ENCODE measurements around the gene THBS1. TPM values are rescaled to one million over a fixed set of nuclear protein-coding genes. Genes with fewer than 3 reads are reported as not detected.

THBS1 gene
- total and polyA plus RNA-seq, 4 donors: 35.3 to 544 (median 325) TPM

DNA sequence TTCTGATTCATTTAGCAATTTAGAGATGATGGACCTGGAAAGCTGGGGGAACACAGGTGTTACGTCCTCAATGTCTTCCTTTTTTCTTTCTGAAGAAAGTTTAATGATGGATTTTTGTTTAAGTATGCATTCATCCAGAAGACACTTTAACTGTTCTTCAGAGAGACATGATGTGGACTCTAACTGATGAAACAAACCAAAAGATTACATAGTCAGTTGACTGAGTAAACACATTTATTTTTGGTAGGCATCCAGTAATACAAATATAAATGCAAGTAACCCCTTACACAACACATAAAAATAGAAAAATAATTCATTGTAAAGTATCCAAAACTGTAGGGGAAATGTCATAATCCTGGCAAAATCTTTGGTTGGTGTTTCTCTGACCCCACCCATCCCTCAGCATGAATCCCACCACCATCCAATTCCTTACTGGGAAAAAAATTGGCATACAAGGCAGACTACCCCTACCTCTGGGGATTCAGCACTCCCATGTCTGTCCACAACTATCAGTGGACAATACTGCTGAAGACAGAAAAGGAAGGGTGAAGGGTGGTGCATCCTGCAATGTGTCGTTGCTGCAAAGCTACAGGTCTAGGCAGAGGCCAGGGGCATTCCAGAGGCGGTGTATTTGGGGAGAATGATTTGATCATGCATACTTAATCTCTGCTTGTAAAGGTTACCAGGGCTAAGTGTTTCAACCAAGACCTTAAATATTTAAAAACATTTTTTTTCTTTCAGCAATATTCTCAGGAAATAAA, 37.4 kb downstream of the THBS1 start:
- TF ChIP-seq, protein P1, sequence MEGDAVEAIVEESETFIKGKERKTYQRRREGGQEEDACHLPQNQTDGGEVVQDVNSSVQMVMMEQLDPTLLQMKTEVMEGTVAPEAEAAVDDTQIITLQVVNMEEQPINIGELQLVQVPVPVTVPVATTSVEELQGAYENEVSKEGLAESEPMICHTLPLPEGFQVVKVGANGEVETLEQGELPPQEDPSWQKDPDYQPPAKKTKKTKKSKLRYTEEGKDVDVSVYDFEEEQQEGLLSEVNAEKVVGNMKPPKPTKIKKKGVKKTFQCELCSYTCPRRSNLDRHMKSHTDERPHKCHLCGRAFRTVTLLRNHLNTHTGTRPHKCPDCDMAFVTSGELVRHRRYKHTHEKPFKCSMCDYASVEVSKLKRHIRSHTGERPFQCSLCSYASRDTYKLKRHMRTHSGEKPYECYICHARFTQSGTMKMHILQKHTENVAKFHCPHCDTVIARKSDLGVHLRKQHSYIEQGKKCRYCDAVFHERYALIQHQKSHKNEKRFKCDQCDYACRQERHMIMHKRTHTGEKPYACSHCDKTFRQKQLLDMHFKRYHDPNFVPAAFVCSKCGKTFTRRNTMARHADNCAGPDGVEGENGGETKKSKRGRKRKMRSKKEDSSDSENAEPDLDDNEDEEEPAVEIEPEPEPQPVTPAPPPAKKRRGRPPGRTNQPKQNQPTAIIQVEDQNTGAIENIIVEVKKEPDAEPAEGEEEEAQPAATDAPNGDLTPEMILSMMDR (IDR thresholded peaks at IDR 0.05; ENCODE audit: control extremely low read depth, extremely low read depth): no peak
- ATAC-seq (ENCODE audit: insufficient read depth, low FRiP score) (no peak), DNase-seq (peak in 1 of 3 donors; percentile 43)
- no peak overlapping the region for H3K9ac ChIP-seq (ENCODE audit: insufficient read depth in 1 of 2, low read length in 2 of 2)
- H3K4me1 ChIP-seq (ENCODE audit: control insufficient read depth in 5 of 5, insufficient read depth in 5 of 5, low read length in 5 of 5): peaks cover 0 to 6% (median 0%) of the 10 kb centered on the region in 5 donors
- H3K9me3 ChIP-seq (ENCODE audit: control insufficient read depth in 4 of 4, insufficient read depth in 3 of 4, low read length in 3 of 4): no peaks in the 10 kb centered on the region
- no peak overlapping the region for H3K27ac ChIP-seq (ENCODE audit: low read depth in 1 of 2, low read length in 1 of 2)
- H3K27me3 ChIP-seq (ENCODE audit: control insufficient read depth in 3 of 3, insufficient read depth in 3 of 3, low read length in 2 of 3): no peaks in the 10 kb centered on the region
- no peak overlapping the region for H3K4me3 ChIP-seq
- H3K36me3 ChIP-seq (ENCODE audit: control insufficient read depth in 4 of 4, insufficient read depth in 4 of 4, low read length in 4 of 4): no peaks in the 10 kb centered on the region
- 79 to 86% methylated on average over 3 of the region's 3 CpGs for WGBS, 2 donors

DNA sequence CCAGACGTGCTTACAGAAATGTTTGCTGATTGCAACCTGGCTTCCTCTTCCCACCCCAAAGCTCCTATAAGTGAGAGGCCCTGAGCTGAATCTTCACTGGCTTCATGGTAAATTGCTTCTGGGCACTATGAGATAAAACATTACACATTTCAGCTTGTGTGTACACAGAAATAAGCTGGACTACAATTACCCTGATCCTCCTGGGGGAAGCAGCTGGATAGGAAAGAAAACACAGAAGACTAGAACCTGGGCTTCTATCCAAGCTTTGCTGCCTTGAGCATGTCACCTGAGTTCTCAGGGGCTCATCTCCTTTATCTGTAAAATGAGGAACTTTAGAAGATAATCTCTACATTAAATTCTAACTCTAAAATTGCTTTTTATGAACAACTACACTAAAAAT, 40.3 kb downstream of the THBS1 start:
- Histone ChIP-seq H3K9me3 (ENCODE audit: control insufficient read depth in 4 of 4, insufficient read depth in 3 of 4, low read length in 3 of 4) (no peaks in the 10 kb centered on the region), H3K4me3 (no peak overlapping the region), H3K27ac (ENCODE audit: low read depth in 1 of 2, low read length in 1 of 2) (no peak overlapping the region), H3K9ac (ENCODE audit: insufficient read depth in 1 of 2, low read length in 2 of 2) (no peak overlapping the region), H3K4me1 (ENCODE audit: control insufficient read depth in 5 of 5, insufficient read depth in 5 of 5, low read length in 5 of 5) (peaks cover 0 to 26% (median 0%) of the 10 kb centered on the region in 5 donors), H3K36me3 (ENCODE audit: control insufficient read depth in 4 of 4, insufficient read depth in 4 of 4, low read length in 4 of 4) (no peaks in the 10 kb centered on the region), H3K27me3 (ENCODE audit: control insufficient read depth in 3 of 3, insufficient read depth in 3 of 3, low read length in 2 of 3) (no peaks in the 10 kb centered on the region)
- 76 to 88% methylated on average over 1 of the region's 1 CpG for WGBS, 2 donors
- ATAC-seq (ENCODE audit: insufficient read depth, low FRiP score): no peak
- no peak for DNase-seq
- TF ChIP-seq, protein P1 (IDR thresholded peaks at IDR 0.05; ENCODE audit: control extremely low read depth, extremely low read depth): no peak

DNA sequence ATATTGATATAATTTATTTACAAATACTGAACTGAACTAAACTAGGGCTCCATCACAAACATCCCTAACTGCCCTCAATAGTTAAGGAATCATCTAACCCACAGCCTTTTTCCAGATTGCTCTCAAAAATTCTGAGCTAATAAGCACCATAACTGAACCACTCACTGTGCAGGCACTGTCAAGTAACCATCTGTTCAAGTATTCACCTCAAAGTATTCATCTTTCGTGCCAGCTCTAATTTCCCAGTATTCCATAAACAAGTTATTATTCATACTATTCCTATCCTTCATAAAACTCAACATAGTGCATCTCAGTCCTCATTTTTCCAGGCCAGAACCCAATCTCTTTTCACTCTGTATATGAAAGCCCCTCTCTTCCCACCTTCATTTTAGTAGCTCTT, 41.1 kb downstream of the THBS1 start:
- WGBS, 2 donors: 91 to 92% methylated on average over 1 of the region's 1 CpG
- H3K9ac ChIP-seq (ENCODE audit: insufficient read depth in 1 of 2, low read length in 2 of 2): no peak overlapping the region
- H3K27ac ChIP-seq (ENCODE audit: low read depth in 1 of 2, low read length in 1 of 2): no peak overlapping the region
- no peaks in the 10 kb centered on the region for H3K36me3 ChIP-seq (ENCODE audit: control insufficient read depth in 4 of 4, insufficient read depth in 4 of 4, low read length in 4 of 4)
- H3K27me3 ChIP-seq (ENCODE audit: control insufficient read depth in 3 of 3, insufficient read depth in 3 of 3, low read length in 2 of 3): no peaks in the 10 kb centered on the region
- no peaks in the 10 kb centered on the region for H3K9me3 ChIP-seq (ENCODE audit: control insufficient read depth in 4 of 4, insufficient read depth in 3 of 4, low read length in 3 of 4)
- TF ChIP-seq, protein P1 (IDR thresholded peaks at IDR 0.05; ENCODE audit: control extremely low read depth, extremely low read depth): no peak
- no peak overlapping the region for H3K4me3 ChIP-seq
- ATAC-seq (ENCODE audit: insufficient read depth, low FRiP score) (no peak), DNase-seq (no peak)
- peaks cover 0 to 27% (median 0%) of the 10 kb centered on the region in 5 donors for H3K4me1 ChIP-seq (ENCODE audit: control insufficient read depth in 5 of 5, insufficient read depth in 5 of 5, low read length in 5 of 5)

All from lung (tissue), 12 donors.